Measurements from ENCODE around the gene SPATA12.

SPATA12 gene

DNA sequence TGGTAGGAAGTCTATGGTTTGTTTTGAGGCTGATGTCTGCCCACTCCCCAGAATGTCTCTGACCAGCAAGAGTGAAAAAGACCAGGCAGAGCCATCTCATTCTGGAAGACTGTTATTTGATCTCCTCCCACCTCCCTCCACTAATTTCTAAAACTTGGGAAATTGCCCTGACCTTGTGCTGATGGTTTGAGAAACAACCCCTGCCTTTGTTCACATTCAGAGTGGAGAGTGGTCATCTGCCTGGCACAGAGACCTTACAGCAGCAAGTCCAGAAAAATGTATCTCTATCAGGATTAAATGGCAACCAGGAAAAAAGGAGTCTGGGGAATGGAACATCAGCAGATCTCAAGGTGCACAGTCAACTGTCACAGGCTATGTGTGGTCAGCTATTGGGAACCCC lies 25.7 kb downstream of the SPATA12 start:
- no peak for DNase-seq

DNA sequence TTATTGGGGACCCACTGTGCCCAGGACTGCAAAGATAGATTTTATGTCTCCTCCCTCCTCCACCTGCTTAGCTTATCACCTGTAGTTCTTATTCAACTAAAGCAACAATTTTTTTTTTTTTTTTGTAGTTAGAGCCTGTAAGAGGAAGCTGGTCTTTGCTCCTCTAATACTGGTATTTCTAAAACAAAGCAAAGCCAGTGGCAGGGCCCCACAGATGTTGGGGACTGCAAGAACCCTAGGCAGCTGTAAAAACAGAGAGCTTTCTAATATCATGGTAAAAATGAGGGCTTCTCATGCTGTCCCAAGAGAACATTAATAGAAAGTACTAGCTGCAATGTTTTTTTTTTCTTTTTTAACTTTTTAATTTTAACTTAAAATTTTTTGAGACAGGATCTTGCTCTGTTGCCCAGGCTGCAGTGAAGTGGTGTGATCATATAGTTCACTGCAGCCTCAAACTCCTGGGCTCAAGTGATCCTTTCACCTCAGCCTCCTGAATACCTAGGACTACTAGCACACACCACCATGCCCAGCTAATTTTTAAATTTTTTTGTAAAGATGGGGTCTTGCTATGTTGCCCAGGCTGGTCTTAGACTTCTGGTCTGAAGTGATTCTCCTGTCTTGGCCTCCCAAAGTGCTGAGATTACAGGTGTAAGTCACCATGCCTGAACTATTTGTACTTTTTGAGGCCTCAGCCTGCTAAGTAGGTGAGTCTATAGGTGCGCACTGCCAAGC lies 27.1 kb downstream of the SPATA12 start:
- no peak for DNase-seq

DNA sequence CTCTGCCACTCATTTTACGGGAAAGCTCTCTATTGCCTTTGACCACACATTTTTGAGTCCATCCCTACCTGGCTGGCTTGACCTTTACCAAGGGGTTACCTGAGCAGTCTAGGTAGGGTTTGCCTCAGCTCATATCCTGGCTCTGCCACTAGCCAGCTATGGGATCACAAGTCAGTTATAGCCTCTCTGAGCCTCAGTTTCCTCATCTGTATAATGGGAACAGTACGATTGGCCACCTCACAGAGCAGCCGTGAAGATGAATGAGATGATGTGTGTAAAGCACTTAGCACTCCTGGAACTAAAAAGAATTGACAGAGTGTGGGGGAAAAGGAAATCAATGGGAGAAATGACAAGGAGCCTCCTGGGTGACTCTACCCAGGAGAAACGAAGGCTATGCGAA lies 28.0 kb downstream of the SPATA12 start:
- DNase-seq: no peak

DNA sequence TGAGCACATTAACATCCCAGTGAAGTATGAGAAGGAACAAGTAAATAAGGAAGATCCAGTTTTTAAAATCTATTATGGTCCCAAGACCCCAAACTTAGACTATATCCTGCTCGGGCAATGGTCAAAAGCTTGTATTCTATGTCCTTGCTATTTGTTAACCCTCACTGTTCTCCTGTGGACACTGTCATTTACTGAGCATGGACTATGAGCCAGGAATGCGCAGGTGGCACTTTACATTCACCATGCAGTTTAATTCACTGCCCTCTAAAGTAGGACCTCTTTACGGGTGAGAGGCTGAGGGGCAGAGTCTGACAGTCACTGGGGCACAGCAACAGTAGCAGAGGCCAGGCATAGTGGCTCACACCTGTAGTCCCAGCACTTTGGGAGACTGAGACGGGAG lies 28.6 kb downstream of the SPATA12 start:
- DNase-seq: no peak

DNA sequence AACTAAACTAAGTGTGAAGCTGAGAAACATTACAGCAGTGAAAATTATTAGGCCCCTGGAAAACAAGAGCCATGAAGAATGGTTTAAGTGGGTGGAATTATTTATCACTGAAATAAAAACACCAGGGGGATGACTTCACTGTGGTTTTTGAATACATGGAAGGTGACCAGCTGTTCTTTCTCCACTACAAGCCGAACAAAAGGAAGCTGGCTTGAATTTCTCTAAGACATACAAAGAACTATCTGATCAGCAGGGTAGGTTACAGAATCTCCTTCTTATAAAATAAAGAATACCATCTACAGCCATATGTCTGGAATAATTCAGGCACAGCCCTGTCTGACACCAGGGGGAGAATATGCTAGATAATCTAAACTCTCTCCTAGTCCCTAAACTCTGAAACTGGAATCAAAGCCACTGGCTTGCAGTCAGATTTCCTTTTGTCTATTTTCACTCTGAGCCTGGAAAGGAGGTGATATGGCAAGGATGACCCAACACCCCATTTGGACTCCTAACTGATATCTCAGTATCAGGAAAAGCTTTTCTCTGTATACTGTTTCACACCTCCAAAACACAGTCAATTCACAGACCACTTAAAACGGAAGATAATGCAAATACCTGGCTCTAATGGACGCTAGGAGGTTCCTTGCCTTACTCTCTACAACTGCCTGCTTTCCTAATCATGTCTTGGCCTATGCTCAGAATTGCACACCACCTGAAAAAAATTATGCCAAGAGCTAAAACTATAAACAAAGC lies 31.2 kb downstream of the SPATA12 start:
- DNase-seq: no peak

DNA sequence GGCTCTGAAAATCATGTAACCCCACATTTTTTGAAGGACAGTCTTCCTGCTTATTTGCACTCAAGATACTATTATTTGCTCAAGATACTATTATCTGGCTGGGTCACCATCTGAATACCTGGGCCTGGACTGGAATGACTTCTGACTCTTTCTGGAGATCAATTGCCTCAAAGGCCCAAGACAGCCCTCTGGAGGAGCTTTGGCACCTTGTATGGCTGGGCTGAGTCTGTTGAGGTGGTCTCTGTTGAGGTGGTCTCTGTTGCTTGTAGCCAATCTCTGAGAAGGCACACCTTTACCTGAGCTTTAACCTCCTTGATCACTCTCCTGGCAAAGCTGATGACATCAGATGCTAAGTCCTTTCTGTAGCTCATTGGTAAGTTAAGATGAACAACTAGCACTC lies 33.0 kb downstream of the SPATA12 start:
- DNase-seq: no peak

DNA sequence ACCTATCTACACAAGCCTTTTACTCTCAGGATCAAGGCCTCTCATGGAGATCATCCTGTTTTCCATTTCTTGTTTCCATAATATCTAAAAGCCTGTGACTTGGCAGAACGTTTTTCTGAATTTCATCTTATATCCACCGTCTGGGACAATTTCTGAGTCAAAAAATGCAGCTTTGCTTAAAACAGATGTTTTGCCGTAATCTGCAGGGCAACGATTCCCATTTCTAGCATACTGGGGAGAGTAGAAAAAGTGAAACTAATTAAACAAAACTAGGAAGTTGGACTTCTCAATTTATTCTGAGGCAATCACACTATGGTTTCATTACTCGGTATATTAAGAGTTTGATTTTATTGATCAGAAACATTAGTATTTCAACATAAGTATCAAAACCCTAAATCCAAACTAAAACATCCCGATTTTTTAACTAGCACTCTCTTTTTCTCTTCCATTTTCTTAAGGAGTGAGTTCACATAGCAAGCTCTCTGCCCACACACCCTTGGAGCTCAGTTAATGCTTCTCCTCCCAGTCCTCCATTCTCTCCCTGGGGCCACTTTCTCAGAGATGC lies 33.6 kb downstream of the SPATA12 start:
- no peak for DNase-seq

DNA sequence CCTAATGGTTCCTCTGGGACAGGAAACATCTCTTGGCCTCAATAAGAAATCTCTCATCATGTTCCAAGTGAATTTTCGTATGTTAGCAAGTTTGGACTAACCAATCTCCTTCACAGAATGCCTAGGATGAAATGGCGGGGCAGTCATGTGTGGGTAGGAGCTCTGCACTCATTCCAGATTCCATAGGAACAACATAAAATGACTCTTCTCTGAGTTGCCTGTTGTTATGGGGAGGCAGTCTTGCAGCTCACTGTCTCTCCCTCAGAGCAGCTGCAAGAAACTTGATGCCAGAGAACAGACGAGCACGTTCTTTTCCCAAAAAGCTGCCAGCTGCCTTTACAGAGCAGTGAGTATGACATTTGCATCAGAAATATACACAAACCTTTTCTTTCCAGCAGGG lies 34.1 kb downstream of the SPATA12 start:
- DNase-seq: no peak

DNA sequence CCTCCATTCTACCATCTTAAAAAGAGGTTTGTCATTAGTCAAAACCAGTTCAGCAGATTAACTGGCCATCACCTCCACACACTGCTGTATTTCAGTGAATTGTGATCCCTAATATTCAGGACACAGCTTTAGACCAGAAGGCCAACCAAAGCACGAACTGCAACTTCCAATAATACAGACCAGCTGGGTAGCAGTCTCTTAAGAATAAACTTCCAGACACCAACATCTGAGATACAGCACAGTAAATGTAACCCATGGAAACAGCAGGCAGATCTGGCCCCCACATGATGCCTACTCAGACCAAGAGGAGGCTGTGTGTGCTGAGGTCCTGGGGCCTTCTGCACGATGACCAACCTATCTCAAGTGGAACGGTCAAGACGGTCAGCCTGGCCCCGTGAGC lies 34.9 kb downstream of the SPATA12 start:
- no peak for DNase-seq

DNA sequence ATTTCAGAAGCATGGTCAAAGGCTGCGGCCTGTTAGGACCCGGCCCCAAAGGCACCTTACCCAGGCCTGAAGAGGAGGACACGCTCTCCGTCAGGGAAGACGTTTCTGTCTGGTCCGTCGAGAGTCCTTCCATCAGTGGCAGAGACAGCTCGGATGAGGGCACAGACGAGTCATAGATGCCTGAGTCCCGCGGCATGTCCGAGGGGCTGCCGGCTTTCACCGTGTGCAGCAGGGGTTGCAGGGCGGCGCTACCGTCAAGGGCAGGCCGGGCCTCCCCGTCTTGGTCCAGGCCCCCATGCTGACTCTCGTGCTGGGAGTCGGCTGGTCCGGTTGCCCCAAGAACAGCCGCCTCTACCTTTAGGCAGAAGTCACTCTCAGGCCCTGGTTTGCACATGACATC lies 37.1 kb downstream of the SPATA12 start:
- DNase-seq: no peak

DNA sequence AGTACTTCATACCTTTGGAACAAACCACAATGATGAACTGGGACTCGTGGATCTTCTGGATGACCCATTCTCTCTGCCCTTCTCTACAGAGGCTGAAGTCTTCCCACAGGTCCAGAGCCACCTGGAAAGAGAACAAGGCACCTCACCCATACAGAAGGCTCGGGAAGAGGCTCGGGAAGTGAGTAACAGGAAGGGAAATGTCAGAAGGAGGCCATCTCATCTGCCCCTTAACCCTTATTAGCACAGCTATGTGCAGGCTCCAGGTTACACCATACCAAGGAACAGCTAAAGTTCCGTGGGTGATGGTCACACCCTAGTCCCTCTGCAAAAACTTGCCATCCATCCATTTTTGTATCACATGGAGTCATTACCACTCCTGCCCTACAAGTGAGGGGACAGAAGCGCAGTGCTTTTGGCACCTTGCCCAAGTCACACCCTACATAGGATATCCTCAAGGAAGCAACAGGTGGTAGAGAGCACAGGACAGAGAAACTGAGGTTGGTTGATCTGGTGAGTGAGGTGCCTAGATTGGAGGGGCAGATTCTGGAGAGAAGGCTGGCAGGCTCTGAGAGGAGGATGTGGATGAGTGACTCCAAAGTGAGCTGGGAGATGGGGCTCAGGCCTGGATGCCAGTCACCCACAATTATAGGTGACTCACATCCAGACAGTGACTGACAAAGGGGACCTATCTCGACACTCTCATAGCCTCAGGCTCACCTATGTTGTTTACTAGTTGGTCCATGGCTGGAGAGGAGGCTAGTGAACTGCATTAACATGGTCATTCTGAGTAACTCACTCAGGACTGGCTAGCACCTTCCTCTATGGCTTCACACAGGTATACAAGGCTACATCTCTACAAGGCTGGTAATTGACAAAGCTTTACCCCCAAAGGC lies 38.2 kb downstream of the SPATA12 start:
- DNase-seq: no peak

DNA sequence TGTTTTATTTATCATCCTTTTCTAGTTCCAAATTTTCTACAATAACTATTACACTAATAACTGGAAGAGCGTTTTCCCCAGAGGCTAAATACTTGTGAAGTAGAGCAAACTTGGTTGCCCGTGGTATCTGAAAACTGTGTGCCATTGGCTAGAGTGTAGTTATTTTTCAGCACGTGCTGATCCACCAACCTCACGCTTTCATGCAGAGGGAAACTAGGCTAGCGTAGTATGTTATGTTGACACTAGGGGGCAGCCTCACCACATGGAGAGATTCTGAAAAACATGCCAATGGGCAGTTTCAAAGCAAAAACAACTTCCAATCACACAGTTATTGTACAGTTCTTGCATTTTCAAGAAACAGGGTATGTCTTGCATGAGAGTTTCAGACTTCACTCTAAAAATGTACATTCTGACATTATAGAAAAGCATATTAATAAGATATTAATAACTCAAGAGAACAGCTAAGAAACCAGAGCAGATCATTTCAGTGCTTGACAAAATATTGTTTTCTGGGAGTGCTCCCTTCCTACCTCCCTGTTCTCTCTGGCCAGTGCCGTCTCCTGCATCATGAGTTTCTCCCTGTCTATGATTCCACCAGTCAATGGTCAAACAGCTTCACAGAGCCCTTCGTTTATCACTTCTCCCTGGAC lies 39.7 kb downstream of the SPATA12 start:
- peak; percentile 59 for DNase-seq

DNA sequence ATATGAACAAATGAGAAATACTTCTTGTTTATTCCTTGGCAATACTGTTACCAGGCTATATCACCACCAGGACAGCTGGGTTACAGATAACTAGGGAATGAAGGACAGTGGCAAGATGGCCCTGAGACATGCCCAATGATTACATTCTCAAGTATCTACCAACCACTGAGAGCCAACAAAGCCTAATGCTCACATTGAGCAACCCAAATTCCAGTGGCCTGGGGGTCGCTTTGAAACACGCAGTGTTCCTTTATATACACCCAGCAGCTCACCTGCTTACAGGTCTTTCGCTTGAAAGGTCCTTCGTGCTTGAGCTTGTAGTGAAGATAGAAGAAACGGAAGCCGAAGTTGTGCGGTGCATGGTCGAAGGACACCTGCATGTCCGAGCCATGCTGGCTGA lies 45.1 kb downstream of the SPATA12 start:
- no peak for DNase-seq

DNA sequence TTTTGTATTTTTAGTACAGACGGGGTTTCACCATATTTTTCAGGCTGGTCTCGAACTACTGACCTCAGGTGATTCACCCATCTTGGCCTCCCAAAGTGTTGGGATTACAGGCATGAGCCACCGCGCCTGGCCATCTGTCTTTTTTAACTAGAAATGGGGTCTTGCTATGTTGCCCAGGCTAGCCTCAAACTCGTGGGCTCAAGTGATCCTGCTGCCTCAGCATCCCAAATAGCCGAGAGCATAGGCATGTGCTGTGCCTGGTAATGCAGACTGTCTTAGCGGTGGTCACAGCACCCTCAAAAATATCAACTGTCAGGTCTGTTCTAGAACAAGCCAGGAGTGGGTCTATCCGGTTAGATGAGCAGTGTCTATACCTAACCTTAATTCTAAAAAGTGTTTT lies 48.2 kb downstream of the SPATA12 start:
- no peak for DNase-seq

DNA sequence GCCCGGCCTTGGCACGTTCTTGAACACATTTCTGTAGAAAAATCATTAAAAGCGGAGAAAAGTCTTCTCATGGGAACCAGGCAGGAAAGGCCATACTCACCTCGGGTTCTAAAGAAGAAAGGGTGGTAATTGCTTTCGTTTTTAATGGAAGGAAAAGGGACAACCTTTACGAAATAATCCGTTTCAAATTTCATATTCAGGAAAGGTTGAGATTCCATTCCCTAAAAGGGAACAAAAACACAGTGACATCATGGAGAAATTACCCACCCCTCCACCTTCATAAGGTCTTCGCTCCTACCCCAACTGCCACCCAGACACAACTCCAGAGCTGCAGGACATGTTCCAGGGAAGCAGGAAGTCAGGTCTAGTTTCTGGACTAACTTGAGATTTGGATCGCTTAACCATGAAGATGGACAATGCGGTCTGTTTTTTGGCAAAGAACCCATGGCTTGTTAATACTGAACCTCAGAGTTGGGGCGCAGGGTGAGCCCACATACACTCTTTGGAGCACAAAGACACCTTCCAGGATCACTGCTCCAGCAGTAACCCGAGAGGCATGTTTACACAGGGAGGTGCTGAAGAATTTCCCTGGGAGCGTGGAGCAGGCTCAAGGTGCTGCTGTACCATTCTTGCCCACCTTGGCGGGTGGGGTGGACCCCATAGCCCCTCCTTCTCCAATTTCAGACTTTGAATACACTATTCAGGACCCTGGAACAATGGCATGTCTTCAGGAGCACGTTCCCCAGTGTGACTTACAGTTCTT lies 49.2 kb downstream of the SPATA12 start:
- DNase-seq: no peak

DNA sequence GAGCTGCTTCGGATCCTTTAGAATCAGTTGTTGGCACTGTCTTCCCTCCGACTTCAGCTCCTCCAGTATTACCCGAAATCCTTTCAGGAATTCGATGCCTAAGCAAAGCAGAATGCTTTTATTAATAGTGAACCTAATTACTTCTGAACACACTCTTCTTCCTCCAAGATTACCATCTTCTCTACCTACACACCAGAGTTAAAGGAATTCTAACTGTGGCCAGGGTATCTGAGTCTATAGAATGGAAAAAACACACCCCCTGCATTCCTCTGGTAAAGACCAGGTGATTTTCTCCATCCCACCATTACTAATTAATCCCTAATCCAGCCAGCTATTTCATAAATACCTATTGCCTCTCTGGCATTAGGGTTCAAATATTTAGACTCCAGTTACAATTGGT lies 49.8 kb downstream of the SPATA12 start:
- no peak for DNase-seq

DNA sequence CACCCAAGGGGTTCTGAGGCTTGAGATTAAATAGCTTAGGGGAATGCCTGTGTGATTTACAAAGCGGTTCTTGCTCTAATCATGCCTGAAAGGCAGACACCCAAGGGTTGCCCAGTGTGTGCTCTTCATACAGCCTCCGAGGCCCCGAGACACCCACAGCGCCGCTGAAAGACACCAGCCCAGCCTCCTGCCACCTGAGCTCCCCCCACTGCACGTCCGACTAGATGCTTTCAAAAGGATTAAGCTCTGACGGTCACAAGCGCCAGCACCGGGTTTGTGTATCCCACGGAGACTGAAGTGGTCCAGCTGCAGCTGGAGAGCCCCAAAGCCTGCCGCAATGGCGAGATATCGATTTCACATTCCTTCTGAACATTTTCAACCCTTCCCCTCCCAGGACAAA lies 50.3 kb downstream of the SPATA12 start:
- no peak for DNase-seq

DNA sequence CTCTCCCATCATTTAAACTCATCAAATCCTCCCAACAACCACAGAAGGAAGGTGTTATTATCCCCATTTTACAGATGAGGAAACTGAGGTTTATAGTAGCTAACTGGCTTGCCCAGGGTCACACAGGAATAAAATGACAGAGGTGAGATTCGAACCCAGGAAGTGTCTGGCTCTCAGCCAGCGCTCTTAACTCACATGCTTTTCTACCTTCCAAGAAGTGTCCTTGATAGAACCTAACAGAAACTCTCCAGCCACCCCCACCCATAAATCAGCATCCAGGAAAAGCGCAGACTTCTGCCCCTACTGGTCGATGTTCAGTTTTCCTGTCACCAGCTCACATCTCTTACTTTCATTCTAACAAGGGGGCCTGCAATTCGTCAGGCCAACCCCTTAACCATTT lies 51.7 kb downstream of the SPATA12 start:
- DNase-seq: no peak

DNA sequence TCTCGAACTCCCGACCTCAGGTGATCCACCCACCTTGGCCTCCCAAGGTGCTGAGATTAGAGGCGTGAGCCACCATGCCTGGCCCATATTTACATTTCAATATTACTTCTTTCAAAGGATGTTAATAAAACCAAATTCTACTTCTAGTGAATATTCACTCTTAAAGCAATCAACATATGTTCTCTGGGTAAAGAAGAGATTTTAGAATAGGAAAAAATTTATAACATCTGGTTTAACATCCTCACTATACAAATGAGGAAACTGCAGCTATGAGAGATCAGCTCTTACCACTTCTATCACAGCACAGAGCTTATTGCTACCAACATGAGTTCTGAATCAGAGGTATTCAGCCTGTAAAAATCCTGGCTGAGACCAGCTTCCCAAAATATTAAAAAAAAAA lies 56.0 kb downstream of the SPATA12 start:
- no peak for DNase-seq

DNA sequence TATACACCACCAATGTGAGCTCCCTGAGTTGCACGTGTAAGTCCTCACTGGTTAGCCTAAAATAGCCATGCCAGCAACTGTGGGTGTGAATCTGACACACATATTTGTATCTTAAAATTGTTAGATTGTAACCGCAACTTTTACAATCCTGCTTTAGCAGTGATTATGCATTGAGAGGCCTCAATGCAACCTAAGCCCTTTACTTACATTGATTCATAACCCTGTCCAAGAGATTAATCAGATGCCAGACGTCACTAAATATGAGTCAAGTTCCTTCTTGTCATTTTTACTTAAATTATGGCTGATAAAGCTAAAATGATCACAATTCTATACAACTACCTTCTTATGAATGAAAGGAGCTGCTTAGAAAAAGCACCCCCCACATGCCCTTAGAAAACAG lies 57.8 kb downstream of the SPATA12 start:
- DNase-seq: no peak

DNA sequence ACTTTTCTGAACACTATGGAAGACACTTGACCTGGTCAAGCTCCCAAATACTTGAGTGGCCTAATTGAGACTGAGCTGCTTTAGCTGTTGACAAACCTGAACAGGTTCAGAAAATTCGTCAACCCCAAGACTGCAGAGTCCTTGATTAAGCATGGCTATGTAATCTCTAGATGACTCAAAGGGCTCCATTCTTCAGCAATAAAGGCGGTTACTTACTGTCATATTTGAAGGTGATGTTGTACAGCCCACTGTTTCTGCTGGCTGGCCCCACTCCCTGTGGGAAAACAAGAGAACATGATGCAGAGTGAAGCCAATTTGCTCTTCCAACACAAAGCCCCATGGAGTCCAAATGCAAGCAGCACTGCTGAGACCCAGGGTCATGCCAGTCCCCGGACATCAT lies 59.6 kb downstream of the SPATA12 start:
- no peak for DNase-seq
